Activated CD4-positive, alpha-beta T cell treated with anti-CD3 and anti-CD28 coated beads, Interleukin-10, Interleukin-2, amounts not matched to agents 100 ng/mL and 50 ng/mL, durations not matched to agents 16 hours and 8 hours (primary cell): ENCODE data around the gene AKAP1.
"Not testable (repeated sequence)": the region's sequence is repeated elsewhere in the genome, so short reads cannot be mapped to it uniquely, and the experiment has no call there.

Experiments
- DNase-seq: peaks from one replicate; pipeline ENCODE4 v3.0.0-alpha.2; 2020

The AKAP1 gene

GRCh38 chr17:57078274-57078673, 6.8 kb upstream of the AKAP1 start:
- DNase-seq: no peak

DNA sequence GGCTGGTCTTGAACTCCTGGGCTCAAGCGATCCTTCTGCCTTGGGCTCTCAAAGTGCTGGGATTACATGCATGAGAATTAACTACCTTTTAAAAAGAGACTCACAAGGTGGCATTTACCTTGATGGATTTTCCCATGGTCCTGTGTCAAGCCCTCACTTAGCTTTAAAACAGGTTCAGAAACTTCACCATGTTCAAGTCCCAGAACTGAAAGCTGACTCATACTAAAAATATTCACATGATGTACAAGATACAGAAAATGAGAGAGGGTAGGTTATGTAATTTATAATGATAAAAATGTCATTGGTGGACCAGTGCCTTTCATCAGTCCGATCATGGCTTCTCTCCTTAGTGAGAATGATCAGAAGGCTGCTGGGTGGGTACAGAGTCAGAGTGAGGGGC, 4.3 kb upstream of the AKAP1 start:
- DNase-seq: peak; percentile 35

DNA sequence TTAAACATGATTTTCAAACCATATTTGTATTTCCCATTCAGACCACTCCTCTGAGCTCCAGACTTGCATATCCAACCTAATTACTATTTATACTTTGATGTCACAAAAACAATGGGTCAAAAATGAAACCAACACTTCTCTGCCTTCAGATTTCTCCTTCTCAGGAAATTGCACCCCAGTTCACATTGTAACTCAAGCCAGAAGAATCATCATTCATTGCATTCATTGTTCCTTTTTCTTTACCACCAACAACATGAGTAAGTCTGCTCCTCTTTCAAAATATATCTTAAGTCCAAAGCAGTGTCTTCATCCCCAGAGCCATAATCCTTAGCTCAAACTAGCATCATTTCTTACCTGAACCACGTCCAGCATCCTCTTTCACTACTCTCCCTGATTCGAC, 2.6 kb upstream of the AKAP1 start:
- DNase-seq: no peak

DNA sequence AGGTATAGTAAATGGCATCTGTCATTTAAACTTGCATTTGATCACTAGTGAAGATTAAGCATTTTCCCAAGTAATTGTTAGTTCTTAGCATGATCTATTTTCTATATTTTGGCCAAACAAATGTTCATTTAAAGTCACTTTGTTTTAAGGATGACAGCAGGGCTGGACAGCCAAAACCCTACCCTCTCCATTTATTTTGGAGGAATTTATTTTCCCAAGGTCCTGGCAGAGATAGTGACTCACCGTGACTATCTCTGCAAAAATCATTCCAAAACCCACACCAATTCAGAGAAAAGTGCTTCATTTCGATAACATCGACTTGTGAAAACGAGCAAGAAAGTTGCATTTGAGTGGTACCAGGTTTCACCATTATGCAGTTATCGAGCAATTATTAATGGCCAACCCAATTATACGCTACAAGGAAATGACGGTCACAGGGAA, 665 bp upstream of the AKAP1 start:
- DNase-seq: no peak

GRCh38 chr17:57085448-57086068, 512 bp downstream of the AKAP1 start:
- DNase-seq: peak; percentile 52

GRCh38 chr17:57086069-57086930, 1.3 kb downstream of the AKAP1 start:
- DNase-seq: peak; percentile 16

DNA sequence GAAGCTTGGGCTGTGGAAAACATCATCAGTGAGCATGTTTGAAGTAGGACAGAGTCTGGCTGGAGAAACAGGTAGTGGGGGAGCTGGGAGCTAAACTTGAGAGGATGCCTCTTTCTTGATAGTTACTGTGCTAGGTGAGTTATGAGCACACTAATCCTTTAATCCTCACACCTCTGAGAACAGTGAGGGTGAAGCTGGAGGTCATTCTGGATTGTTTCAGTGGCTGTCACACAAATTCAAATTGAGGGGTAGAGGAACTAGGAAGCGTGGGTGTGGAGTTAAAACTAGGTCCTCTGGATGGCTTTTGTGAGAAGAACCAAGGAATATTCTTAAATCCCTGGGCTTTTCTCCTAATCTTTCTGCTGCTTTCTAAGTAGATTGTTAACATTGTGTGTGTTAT, 3.3 kb downstream of the AKAP1 start:
- DNase-seq: no peak

DNA sequence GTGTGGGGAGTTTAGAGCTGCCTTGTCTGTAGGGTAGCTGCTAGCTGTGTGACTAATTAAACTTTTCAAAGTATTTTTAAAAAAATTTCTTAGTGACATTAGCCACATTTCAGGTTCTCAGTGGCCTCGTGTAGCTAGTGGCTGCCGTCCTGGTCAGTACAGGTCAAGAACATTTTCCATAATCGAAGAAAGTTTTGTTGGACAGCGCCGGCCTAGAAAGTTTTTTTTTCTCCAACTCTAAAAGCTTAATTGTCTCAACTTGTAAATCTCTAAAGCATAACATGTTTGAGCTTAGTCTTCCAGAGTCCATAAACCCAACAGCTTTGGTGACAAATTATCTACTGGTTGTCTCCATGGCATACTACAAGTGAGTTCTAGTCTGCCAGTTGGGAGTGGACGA, 4.3 kb downstream of the AKAP1 start:
- DNase-seq: no peak

- no peak for DNase-seq
Measured at GRCh38 chr17:57090560-57091185, 5.6 kb downstream of the AKAP1 start.

GRCh38 chr17:57091186-57091618, 6.2 kb downstream of the AKAP1 start:
- DNase-seq: no peak

DNA sequence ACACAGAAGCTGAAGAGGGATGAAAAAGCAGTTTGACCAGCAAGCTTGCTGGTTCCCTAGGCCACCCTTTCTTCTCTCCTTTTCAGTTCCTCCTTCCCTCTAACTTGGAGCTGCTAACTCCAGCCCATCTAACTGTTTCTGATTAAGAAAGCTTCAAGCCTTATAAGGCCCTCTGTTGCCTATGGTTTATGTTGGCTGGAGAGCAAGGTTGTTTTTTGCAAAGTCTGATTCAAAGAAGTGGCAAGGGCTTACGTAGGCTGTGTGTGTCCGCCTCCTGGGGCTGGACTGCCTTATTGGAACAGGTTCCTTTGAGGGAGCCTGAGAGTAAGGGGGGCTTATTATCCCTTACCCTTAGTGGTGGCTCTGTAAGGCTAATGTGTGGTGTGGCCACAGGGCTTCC, 7.1 kb downstream of the AKAP1 start:
- DNase-seq: no peak

GRCh38 chr17:57092779-57093178, 7.7 kb downstream of the AKAP1 start:
- DNase-seq: no peak

GRCh38 chr17:57096472-57097202, 11.6 kb downstream of the AKAP1 start:
- no peak for DNase-seq

GRCh38 chr17:57097832-57098421, 12.9 kb downstream of the AKAP1 start:
- no peak for DNase-seq

DNA sequence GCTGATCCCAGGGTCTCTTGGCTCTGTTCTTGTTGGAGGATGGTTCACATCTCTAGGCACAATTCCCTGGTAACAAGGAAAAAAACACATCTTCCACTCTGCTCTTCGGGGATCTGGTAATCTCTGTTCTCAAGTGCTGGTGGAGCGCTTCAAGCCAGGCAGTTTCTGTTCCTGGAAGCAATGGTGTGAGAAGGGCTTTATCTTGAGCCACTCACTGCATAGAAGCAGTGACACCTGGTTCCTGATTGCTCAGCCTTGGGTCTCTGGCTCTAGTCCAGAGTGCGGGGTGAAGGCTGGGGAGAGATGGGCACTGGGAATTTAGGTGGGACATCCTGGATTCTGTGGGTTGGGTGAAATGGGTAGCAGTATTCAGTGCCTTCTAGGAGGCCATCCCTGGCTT, 14.1 kb downstream of the AKAP1 start:
- DNase-seq: no peak

- no peak for DNase-seq
Measured at GRCh38 chr17:57102122-57102521, 17.1 kb downstream of the AKAP1 start.

DNA sequence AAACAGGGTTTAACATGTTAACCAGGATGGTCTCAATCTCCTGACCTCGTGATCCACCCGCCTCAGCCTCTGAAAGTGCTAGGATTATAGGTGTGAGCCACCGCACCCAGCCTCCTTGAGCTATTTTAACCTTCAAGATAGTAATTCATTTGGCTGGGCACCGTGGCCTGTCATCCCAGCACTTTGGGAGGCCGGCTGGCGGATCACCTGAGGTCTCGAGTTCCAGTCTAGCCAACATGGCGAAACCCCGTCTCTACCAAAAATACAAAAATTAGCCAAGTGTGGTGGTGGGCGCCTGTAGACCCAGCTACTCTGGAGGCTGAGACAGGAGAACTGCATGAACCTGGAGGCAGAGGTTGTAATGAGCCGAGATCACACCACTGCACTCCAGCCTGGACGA, 17.6 kb downstream of the AKAP1 start:
- not testable (repeated sequence) for DNase-seq

GRCh38 chr17:57104461-57105175, 19.6 kb downstream of the AKAP1 start:
- DNase-seq: no peak

GRCh38 chr17:57105591-57105990, 20.5 kb downstream of the AKAP1 start:
- no peak for DNase-seq

DNA sequence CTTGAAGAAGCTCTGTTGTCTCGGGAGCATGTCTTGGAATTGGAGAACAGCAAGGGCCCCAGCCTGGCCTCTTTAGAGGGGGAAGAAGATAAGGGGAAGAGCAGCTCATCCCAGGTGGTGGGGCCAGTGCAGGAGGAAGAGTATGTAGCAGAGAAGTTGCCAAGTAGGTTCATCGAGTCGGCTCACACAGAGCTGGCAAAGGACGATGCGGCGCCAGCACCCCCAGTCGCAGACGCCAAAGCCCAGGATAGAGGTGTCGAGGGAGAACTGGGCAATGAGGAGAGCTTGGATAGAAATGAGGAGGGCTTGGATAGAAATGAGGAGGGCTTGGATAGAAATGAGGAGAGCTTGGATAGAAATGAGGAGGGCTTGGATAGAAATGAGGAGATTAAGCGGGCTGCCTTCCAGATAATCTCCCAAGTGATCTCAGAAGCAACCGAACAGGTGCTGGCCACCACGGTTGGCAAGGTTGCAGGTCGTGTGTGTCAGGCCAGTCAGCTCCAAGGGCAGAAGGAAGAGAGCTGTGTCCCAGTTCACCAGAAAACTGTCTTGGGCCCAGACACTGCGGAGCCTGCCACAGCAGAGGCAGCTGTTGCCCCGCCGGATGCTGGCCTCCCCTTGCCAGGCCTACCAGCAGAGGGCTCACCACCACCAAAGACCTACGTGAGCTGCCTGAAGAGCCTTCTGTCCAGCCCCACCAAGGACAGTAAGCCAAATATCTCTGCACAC, 21.2 kb downstream of the AKAP1 start:
- DNase-seq: no peak

DNA sequence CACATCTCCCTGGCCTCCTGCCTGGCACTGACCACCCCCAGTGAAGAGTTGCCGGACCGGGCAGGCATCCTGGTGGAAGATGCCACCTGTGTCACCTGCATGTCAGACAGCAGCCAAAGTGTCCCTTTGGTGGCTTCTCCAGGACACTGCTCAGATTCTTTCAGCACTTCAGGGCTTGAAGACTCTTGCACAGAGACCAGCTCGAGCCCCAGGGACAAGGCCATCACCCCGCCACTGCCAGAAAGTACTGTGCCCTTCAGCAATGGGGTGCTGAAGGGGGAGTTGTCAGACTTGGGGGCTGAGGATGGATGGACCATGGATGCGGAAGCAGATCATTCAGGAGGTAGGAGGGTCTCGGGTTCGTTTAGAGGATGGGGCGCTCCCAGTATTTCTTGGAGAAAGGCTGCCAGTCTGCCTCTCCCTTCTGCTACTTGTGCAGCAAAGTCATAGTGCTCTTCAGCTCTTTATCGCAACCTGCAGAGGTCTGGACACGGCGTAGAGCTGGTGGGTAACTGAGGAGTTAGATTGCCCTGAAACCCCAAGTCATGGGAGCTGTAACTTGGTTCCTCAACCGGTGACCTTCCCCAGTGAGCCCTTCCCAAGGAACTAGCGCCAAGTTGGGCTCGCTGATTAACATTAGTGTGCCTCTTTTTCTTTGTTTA, 21.9 kb downstream of the AKAP1 start:
- no peak for DNase-seq
